IPS-20b (cell line): Measurements from ENCODE around the gene COL6A5.

Experiments used
- H3K27ac ChIP-seq: one replicate; pipeline ENCODE4 v1.5.1; 2013; ENCODE audit warnings: low read length
- H3K27me3 ChIP-seq: 2 replicates; pipeline ENCODE4 v1.6.1; 2013; ENCODE audit warnings: mild to moderate bottlenecking, low read length, inconsistent platforms; ENCODE audit not compliant: insufficient read depth
- H3K36me3 ChIP-seq: 2 replicates; pipeline ENCODE4 v1.6.1; 2013; ENCODE audit warnings: low read depth, mild to moderate bottlenecking, inconsistent platforms, low read length, moderate library complexity; ENCODE audit not compliant: insufficient read depth
- H3K4me1 ChIP-seq: 2 replicates; pipeline ENCODE4 v1.6.1; 2013; ENCODE audit warnings: mild to moderate bottlenecking, control low read depth, inconsistent platforms, low read length, moderate library complexity; ENCODE audit not compliant: insufficient read depth
- H3K4me3 ChIP-seq: 2 replicates; pipeline ENCODE4 v1.5.1; 2013; ENCODE audit warnings: mild to moderate bottlenecking, low read length, inconsistent platforms
- H3K9ac ChIP-seq: 2 replicates; pipeline ENCODE4 v1.6.1; 2013; ENCODE audit warnings: low read depth, mild to moderate bottlenecking, inconsistent platforms, low read length, moderate library complexity
- H3K9me3 ChIP-seq: 2 replicates; pipeline ENCODE4 v1.6.1; 2013; ENCODE audit warnings: mild to moderate bottlenecking, low read depth, low read length, inconsistent platforms; ENCODE audit not compliant: insufficient read depth

Gene COL6A5

DNA sequence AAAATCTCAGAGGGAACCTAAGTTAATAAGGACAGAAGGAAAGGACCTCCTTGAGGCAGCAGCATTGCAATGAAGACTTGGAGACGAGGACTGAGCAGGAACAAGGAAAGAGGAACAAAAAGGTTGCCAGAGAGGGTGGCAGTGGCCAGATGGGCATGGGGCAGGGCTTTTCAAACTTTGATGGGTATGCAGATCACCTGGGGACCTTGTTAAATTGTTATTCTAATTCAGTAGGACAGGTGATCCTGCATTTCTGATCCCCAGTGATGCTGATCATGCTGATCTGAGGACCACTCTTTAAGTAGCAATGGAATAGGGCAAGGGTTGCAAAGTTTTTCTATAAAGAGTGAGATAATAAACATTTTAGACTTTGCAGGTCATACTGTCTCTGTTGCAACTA lies 182.6 kb downstream of the COL6A5 start:
- Histone ChIP-seq H3K27me3 (no peaks in the 10 kb centered on the region), H3K4me3 (no peak overlapping the region), H3K9ac (no peak overlapping the region), H3K4me1 (peaks cover 8% of the 10 kb centered on the region; the same call in 1 of the 2 replicates), H3K9me3 (no peaks in the 10 kb centered on the region), H3K27ac (no peak overlapping the region), H3K36me3 (no peaks in the 10 kb centered on the region)

DNA sequence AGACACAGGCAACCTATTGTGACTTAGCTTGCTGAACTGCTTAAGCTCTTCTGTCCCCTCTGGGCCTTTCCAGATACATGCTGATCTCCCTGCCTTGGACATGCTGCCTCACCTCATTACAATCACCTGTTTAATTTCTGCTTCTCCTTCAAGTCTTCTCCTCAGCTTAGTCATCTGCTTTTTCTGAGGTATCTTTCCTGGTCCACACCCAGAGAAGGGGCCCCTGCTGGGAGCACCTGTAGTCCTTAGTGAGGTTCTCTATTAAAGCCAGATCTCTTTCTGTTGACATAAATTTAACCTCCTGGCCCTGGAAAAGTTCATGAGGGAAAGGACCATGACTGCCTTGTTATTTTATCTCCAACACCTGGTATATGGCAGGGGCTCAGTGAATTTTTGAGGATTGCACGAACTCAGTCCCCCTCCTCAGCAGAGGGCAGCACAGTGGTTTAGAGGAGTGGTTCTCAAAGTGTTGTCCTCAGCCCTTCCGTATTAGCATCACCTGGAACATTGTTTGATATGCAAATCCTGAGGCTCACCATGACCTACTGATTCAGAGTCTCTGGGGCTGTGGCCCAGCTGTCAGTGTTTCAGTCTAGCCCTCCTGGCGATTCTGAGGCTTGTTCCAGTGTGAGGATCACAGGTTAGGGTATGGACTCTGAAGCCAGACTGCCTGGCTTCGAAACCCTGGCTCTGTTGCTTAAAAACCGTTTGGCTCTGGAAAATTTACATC lies 184.2 kb downstream of the COL6A5 start:
- no peak overlapping the region for H3K27ac ChIP-seq
- no peaks in the 10 kb centered on the region for H3K9me3 ChIP-seq
- no peaks in the 10 kb centered on the region for H3K36me3 ChIP-seq
- no peak overlapping the region for H3K4me3 ChIP-seq
- H3K27me3 ChIP-seq: no peaks in the 10 kb centered on the region
- peaks cover 8% of the 10 kb centered on the region; the same call in 1 of the 2 replicates for H3K4me1 ChIP-seq
- H3K9ac ChIP-seq: no peak overlapping the region

DNA sequence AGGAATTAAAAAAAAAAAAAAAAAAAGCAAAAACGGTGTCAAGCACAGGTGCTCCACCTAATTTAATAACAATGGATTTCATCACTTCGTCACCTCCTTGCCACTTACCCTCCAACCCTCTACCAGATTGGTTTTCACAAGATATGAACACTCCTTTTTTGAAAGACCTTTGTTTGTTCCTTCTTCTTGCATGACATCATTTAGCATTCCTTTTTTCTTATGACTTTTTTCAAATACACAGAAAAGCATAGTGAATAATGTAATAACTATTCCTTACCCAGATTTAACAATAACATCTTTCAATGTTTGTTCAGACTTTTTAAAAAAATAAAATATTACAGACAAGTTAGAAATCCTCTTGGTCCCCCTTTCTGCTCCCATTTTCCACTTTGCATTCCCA lies 187.8 kb downstream of the COL6A5 start:
- Histone ChIP-seq H3K27ac (no peak overlapping the region), H3K9me3 (no peaks in the 10 kb centered on the region), H3K9ac (no peak overlapping the region), H3K27me3 (no peaks in the 10 kb centered on the region), H3K4me1 (peaks cover 6% of the 10 kb centered on the region; the same call in 1 of the 2 replicates), H3K36me3 (no peaks in the 10 kb centered on the region), H3K4me3 (no peak overlapping the region)
